Hematopoietic multipotent progenitor cell treated with erythropoietin and hydrocortisone succinate and interleukin-3 and kit ligand, for 4 days (in vitro differentiated cells): ENCODE data around the gene GNAT1.
"Not testable (repeated sequence)": the region's sequence is repeated elsewhere in the genome, so short reads cannot be mapped to it uniquely, and the experiment has no call there.

ENCODE experiments used
- DNase-seq: peaks from one replicate; pipeline ENCODE4 v3.0.0-alpha.2; 2015

GNAT1 gene

GRCh38 chr3:50203809-50204803 lies 12.7 kb downstream of the GNAT1 start:
- no peak for DNase-seq

- peak; percentile 36 for DNase-seq
Measured at GRCh38 chr3:50204804-50205412, 13.5 kb downstream of the GNAT1 start, which contains the start of gene SLC38A3. Gene SLC38A3, plus strand, starts transcription at chr3:50205271. Its CDS starts 8,929 bp downstream, at chr3:50214200.

- peak; percentile 61 for DNase-seq
Measured at GRCh38 chr3:50205413-50206276, 14.2 kb downstream of the GNAT1 start.

GRCh38 chr3:50207359-50208042 lies 16.1 kb downstream of the GNAT1 start:
- DNase-seq, result no peak

GRCh38 chr3:50208677-50209344 lies 17.4 kb downstream of the GNAT1 start:
- DNase-seq, result no peak

- no peak for DNase-seq
Measured at GRCh38 chr3:50210176-50210509, 18.7 kb downstream of the GNAT1 start.

GRCh38 chr3:50210510-50211367 lies 19.3 kb downstream of the GNAT1 start:
- DNase-seq, result no peak

- DNase-seq, result not testable (repeated sequence)
Measured at GRCh38 chr3:50211368-50211717, 19.9 kb downstream of the GNAT1 start.

- DNase-seq, result peak; percentile 61
Measured at GRCh38 chr3:50211930-50212329, 20.5 kb downstream of the GNAT1 start.

- no peak for DNase-seq
Measured at GRCh38 chr3:50212502-50212901, 21.1 kb downstream of the GNAT1 start.

GRCh38 chr3:50212971-50213370 lies 21.6 kb downstream of the GNAT1 start:
- no peak for DNase-seq

- DNase-seq, result no peak
Measured at GRCh38 chr3:50213373-50213772, 22.0 kb downstream of the GNAT1 start.

- DNase-seq, result no peak
Measured at GRCh38 chr3:50214824-50215223, 23.4 kb downstream of the GNAT1 start.

GRCh38 chr3:50215529-50215928 lies 24.1 kb downstream of the GNAT1 start:
- DNase-seq, result no peak

GRCh38 chr3:50217681-50218080 lies 26.3 kb downstream of the GNAT1 start:
- no peak for DNase-seq

GRCh38 chr3:50218448-50218847 lies 27.0 kb downstream of the GNAT1 start:
- DNase-seq, result no peak

- DNase-seq, result no peak
Measured at GRCh38 chr3:50219285-50219684, 27.9 kb downstream of the GNAT1 start.

- no peak for DNase-seq
Measured at GRCh38 chr3:50220109-50220508, 28.7 kb downstream of the GNAT1 start.

GRCh38 chr3:50221051-50221410 lies 29.6 kb downstream of the GNAT1 start:
- no peak for DNase-seq

GRCh38 chr3:50221411-50222168 lies 30.2 kb downstream of the GNAT1 start:
- DNase-seq, result peak; percentile 41
